ENCODE results near the gene VCL.
A peak's percentile ranks its signal among the peaks of the same experiment; 100 is the strongest.
"Not testable (repeated sequence)": the region's sequence is repeated elsewhere in the genome, so short reads cannot be mapped to it uniquely, and the experiment has no call there.

VCL gene

DNA sequence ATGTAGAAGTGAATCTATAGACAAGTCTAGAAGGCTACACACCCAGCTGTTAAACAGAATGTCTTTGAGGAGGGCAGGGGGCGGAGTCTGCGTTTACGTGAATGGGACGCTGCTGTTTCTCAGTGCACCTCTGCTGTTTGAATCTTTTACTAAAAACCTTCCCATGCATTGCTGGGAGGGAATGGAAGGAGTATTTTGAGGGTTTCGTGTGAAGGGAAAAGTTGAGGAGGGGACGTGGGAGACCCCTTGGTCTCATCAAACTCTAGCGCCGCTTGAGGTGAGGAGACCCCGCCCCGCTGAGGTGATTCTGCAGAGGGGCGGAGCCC, 492 bp upstream of the VCL start:
- no peak for DNase-seq (ENCODE audit: low read depth)
- TF ChIP-seq, protein P1, sequence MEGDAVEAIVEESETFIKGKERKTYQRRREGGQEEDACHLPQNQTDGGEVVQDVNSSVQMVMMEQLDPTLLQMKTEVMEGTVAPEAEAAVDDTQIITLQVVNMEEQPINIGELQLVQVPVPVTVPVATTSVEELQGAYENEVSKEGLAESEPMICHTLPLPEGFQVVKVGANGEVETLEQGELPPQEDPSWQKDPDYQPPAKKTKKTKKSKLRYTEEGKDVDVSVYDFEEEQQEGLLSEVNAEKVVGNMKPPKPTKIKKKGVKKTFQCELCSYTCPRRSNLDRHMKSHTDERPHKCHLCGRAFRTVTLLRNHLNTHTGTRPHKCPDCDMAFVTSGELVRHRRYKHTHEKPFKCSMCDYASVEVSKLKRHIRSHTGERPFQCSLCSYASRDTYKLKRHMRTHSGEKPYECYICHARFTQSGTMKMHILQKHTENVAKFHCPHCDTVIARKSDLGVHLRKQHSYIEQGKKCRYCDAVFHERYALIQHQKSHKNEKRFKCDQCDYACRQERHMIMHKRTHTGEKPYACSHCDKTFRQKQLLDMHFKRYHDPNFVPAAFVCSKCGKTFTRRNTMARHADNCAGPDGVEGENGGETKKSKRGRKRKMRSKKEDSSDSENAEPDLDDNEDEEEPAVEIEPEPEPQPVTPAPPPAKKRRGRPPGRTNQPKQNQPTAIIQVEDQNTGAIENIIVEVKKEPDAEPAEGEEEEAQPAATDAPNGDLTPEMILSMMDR (IDR thresholded peaks at IDR 0.05; ENCODE audit: control insufficient read depth, insufficient read depth, low read depth, low read length, missing control alignments): no peak

DNA sequence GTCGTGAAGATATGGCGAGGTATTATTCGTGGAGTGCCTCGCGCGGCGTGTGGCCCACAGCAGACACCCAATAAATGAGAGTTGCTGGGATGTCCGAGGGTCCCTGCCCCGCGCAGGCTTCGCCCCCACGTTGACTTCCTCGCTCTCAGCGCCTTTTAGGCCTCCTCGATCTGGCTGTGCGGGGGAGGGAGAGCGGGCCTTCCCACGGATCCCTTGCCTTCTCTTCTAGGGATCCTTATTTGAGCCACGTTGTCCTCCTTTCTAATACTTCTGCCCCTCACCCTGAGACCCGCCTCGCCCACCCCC, 660 bp downstream of the VCL start:
- TF ChIP-seq, protein P1 (IDR thresholded peaks at IDR 0.05; ENCODE audit: control insufficient read depth, insufficient read depth, low read depth, low read length, missing control alignments): no peak
- no peak for DNase-seq (ENCODE audit: low read depth)
- H3K4me3 ChIP-seq (ENCODE audit: control insufficient read depth, low read depth, low read length): peak overlapping the region; percentile 96

More for the DNA sequence above, 492 bp upstream of the VCL start:
- peak overlapping the region; percentile 59 for H3K4me3 ChIP-seq (ENCODE audit: control insufficient read depth, low read depth, low read length)

DNA sequence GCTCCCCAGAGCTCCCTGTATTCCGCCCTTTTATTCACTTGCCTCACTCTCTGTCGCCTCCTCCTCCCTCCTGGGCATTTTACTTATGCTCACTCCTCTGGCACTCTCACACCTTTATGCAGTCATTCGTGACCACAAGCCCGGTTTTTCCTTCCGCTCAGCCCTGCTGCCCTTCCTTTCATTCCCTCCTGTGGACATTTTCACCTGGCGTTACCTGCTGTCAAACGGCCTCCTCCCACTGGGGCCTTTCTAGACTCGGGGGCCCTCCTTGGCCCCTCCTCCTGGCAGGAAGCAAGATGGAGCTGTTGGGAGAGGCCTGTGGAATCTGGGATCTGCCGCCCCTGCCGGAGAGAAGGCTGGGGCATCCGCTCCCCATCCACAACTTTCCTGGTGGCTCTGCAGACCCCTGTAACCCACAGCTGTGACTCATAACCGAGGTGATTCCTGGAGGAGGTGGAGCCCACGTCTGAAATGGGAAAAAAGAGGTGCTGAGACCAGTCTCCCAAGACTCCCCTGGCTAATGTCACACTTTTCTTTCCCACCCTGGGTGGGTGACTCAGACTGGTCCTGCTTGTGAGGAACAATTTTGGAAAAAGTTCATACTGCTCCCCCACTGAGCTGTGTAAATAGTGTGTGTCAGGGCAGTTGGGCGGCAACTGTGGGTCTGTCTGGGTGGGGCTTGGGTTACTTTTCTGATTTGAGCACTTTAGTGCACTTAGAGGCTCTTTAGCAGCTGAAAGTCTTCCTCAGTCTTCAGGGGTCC, 1.2 kb downstream of the VCL start:
- no peak for DNase-seq (ENCODE audit: low read depth)
- TF ChIP-seq, protein P1 (IDR thresholded peaks at IDR 0.05; ENCODE audit: control insufficient read depth, insufficient read depth, low read depth, low read length, missing control alignments): peak; percentile 75
- H3K4me3 ChIP-seq (ENCODE audit: control insufficient read depth, low read depth, low read length): peak overlapping the region; percentile 96

DNA sequence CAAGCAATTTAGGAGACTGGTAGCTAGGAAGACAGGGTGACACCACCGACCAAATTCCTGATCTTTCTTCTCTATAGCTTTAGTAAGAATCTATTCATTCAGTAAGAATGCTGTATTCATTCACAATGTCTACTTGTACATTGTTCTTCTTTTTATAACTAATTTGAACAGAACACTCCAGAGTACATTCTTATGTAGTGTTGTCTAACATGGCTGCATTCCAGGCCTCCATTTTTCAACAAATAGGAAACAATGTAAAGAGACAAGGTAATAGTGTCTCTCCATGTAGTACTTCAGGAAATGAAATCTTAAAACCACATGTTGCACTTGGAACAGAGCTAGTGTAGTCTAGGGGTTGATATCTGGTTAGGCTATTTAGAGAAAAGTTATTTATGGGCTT, 1.8 kb downstream of the VCL start:
- H3K4me3 ChIP-seq (ENCODE audit: control insufficient read depth, low read depth, low read length): peak overlapping the region; percentile 96
- TF ChIP-seq, protein P1 (IDR thresholded peaks at IDR 0.05; ENCODE audit: control insufficient read depth, insufficient read depth, low read depth, low read length, missing control alignments): no peak
- no peak for DNase-seq (ENCODE audit: low read depth)

DNA sequence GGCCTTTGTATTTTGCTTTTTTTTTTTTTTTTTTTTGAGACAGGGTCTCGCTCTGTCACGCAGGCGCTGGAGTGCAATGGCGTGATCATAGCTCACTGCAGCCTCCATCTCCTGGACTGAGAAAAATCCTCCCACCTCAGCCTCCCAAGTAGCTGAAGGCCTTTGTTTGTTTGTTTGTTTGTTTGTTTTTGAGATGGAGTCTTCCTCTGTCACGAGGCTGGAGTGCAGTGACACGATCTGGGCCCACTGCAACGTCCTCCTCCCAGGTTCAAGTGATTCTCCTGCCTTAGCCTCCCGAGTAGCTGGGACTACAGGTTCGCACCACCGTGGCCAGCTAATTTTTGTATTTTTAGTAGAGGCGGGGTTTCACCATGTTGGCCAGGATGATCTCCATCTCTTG, 2.3 kb downstream of the VCL start:
- peak overlapping the region; percentile 96 for H3K4me3 ChIP-seq (ENCODE audit: control insufficient read depth, low read depth, low read length)
- not testable (repeated sequence) for DNase-seq (ENCODE audit: low read depth)

DNA sequence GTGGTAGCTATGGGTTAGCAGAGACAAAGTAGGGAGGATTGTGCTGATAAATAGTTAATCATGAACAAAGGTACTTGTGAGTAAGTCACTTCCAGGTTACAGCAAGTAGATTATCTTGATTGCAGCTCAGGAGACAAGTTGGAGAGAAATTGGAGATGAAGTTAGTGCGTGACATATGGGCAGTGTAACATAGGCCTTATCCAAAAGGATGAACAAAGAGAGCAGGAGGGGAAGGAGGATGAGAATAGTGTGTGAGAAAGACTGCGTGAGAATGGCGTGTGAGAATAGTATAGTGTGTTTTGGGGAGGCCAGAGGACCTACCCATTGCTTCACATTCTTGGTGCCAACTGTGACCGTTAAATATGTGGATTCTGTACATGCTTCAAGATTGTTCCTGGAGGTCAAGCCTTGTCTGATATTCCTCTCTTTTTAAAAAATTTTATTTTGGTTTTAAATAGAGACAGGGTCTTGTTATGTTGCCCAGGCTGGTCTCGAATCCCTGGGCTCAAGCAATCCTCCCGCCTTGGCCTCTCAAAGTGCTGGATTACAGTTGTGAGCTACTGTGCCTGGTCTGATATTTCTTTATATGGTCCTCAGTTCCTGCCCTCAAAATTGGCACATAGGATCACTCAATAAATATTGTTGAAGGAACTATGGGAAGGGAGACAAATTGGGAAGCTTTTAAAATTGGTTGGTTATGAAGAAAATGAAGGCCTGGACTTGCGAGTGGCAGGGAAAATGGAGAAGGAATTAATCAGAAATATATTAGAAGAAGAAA, 3.2 kb downstream of the VCL start:
- TF ChIP-seq, protein P1 (IDR thresholded peaks at IDR 0.05; ENCODE audit: control insufficient read depth, insufficient read depth, low read depth, low read length, missing control alignments): no peak
- no peak overlapping the region; the same call in 1 of the 2 replicates for H3K4me3 ChIP-seq (ENCODE audit: control insufficient read depth, low read depth, low read length)
- no peak for DNase-seq (ENCODE audit: low read depth)

DNA sequence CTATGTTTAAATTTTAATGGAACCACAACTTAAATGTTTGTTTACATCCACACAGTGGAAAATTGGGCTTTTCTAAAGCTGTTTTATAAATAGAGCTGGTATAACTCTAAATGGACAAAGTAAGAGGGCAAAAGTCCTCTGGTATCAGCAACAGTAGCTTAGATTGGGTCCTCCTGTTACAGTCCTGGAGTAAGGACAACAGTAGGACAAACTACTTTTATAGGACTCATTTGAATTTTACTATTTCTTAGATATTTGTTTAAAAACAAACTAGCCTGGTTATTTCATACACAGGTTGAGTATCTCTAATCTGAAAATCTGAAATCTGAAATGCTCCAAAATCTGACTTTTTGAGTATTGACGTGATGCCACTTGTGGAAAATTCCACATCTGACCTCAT, 8.4 kb downstream of the VCL start:
- TF ChIP-seq, protein P1 (IDR thresholded peaks at IDR 0.05; ENCODE audit: control insufficient read depth, insufficient read depth, low read depth, low read length, missing control alignments): no peak
- no peak overlapping the region for H3K4me3 ChIP-seq (ENCODE audit: control insufficient read depth, low read depth, low read length)
- no peak for DNase-seq (ENCODE audit: low read depth)
